ENCODE data around the gene LRRC1. TPM values are rescaled to one million over a fixed set of nuclear protein-coding genes. Genes with fewer than 3 reads are reported as not detected.

Gene LRRC1
- polyA plus RNA-seq, 1 donor (not counting 4 experiments of a cell fraction or from before 2014, with no cell fraction given) = 19.7 TPM

DNA sequence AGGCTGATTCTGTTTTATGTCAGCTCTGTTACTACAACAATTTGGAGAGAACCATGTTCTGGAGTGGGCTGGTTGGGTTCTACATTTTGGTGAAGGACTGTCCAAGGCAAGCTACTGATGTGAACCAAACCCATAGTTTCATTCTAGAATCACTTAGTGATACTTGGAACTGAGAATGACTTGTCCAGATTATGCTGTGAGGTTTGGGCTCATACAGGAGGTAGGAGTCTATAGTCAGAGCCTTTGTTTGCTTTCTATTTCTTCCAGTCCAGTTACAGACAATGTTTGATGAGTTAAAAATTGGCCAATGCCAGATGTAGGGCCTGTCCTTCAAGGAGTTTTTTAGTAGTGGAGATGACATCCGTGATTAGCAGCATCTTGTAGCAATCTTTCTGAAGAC is 97.9 kb downstream of the LRRC1 start:
- FAIRE-seq (peak; percentile 17), DNase-seq (ENCODE audit: low read depth, low spot score) (no peak)
- Histone ChIP-seq H3K4me1 (ENCODE audit: control insufficient read depth, extremely low read depth, insufficient read depth, low read length) (peaks cover 13% of the 10 kb centered on the region), H3K4me3 (ENCODE audit: control insufficient read depth in 2 of 3, extremely low read depth in 1 of 3, insufficient read depth in 2 of 3, low read depth in 1 of 3, low read length in 3 of 3) (no peak overlapping the region), H3K9ac (ENCODE audit: control insufficient read depth, extremely low read depth, insufficient read depth, low read length) (no peak overlapping the region), H3K27ac (ENCODE audit: control insufficient read depth, insufficient read depth, low read length) (no peak overlapping the region), H2AFZ (ENCODE audit: control insufficient read depth, low read length) (no peak overlapping the region), H3K36me3 (ENCODE audit: control insufficient read depth in 2 of 2, extremely low read depth in 1 of 2, insufficient read depth in 2 of 2, low read length in 2 of 2) (peaks cover 0 to 2% of the 10 kb centered on the region in 2 experiments), H4K20me1 (ENCODE audit: control insufficient read depth, extremely low read depth, insufficient read depth, low read length) (no peaks in the 10 kb centered on the region), H3K4me2 (ENCODE audit: control insufficient read depth, extremely low read depth, insufficient read depth, low read depth, low read length) (no peak overlapping the region), H3K9me3 (ENCODE audit: control insufficient read depth, low read depth, low read length) (no peaks in the 10 kb centered on the region), H3K9me1 (ENCODE audit: control insufficient read depth, extremely low read depth, insufficient read depth, low read length) (no peaks in the 10 kb centered on the region), H3K79me2 (ENCODE audit: control insufficient read depth, insufficient read depth, low read length) (peaks cover 2% of the 10 kb centered on the region), H3K27me3 (ENCODE audit: control insufficient read depth, extremely low read depth, insufficient read depth, low read length) (no peaks in the 10 kb centered on the region)
- dilution Hi-C loops (cut with MboI; ENCODE audit: extremely low pct_ligation_motif_present, low sequenced_read_pairs) = no loop called here
- no peak for TF ChIP-seq EZH2 (IDR thresholded peaks at IDR 0.05; ENCODE audit: low read length)
- TF ChIP-seq, protein P1, sequence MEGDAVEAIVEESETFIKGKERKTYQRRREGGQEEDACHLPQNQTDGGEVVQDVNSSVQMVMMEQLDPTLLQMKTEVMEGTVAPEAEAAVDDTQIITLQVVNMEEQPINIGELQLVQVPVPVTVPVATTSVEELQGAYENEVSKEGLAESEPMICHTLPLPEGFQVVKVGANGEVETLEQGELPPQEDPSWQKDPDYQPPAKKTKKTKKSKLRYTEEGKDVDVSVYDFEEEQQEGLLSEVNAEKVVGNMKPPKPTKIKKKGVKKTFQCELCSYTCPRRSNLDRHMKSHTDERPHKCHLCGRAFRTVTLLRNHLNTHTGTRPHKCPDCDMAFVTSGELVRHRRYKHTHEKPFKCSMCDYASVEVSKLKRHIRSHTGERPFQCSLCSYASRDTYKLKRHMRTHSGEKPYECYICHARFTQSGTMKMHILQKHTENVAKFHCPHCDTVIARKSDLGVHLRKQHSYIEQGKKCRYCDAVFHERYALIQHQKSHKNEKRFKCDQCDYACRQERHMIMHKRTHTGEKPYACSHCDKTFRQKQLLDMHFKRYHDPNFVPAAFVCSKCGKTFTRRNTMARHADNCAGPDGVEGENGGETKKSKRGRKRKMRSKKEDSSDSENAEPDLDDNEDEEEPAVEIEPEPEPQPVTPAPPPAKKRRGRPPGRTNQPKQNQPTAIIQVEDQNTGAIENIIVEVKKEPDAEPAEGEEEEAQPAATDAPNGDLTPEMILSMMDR (optimal IDR thresholded peaks at IDR 0.05 in 1 of 3, IDR thresholded peaks at IDR 0.05 in 1 of 3, conservative IDR thresholded peaks at IDR 0.05 in 1 of 3; ENCODE audit: extremely low read depth in 1 of 3, insufficient read depth in 2 of 3, low read length in 3 of 3) = no peak

DNA sequence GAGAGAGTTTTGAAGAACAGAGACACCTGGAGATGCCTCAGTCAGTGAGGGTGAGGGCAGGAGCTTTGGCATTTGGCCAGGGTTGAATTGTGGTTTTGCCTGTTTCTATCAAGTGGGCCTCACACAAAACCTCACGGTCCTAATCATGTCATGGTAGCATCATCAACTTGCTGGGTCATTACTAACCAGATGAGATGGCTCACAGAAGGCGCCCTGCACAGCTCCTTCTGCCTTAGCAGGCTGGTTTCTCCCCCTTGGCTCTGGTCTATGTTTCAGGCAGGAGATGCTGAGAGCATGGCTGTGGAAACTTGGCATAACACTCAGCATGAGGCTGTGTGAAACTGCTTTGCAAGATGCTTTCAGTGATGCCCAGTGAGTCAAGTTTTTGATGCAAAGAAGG is 99.3 kb downstream of the LRRC1 start:
- H3K27me3 ChIP-seq (ENCODE audit: control insufficient read depth, extremely low read depth, insufficient read depth, low read length) = no peaks in the 10 kb centered on the region
- dilution Hi-C loops (cut with MboI; ENCODE audit: extremely low pct_ligation_motif_present, low sequenced_read_pairs) = no loop called here
- H3K9ac ChIP-seq (ENCODE audit: control insufficient read depth, extremely low read depth, insufficient read depth, low read length) = no peak overlapping the region
- no peak overlapping the region for H3K27ac ChIP-seq (ENCODE audit: control insufficient read depth, insufficient read depth, low read length)
- no peaks in the 10 kb centered on the region for H4K20me1 ChIP-seq (ENCODE audit: control insufficient read depth, extremely low read depth, insufficient read depth, low read length)
- peak; percentile 90 for FAIRE-seq
- peaks cover 2% of the 10 kb centered on the region for H3K79me2 ChIP-seq (ENCODE audit: control insufficient read depth, insufficient read depth, low read length)
- H3K4me2 ChIP-seq (ENCODE audit: control insufficient read depth, extremely low read depth, insufficient read depth, low read depth, low read length) = no peak overlapping the region
- H3K36me3 ChIP-seq (ENCODE audit: control insufficient read depth in 2 of 2, extremely low read depth in 1 of 2, insufficient read depth in 2 of 2, low read length in 2 of 2) = peaks cover 3 to 4% of the 10 kb centered on the region in 2 experiments
- DNase-seq (ENCODE audit: low read depth, low spot score) = peak; percentile 25
- H3K4me1 ChIP-seq (ENCODE audit: control insufficient read depth, extremely low read depth, insufficient read depth, low read length) = peaks cover 13% of the 10 kb centered on the region
- no peak overlapping the region for H2AFZ ChIP-seq (ENCODE audit: control insufficient read depth, low read length)
- H3K9me1 ChIP-seq (ENCODE audit: control insufficient read depth, extremely low read depth, insufficient read depth, low read length) = no peaks in the 10 kb centered on the region
- no peak for TF ChIP-seq EZH2 (IDR thresholded peaks at IDR 0.05; ENCODE audit: low read length)
- TF ChIP-seq, protein P1 (optimal IDR thresholded peaks at IDR 0.05 in 1 of 3, IDR thresholded peaks at IDR 0.05 in 1 of 3, conservative IDR thresholded peaks at IDR 0.05 in 1 of 3; ENCODE audit: extremely low read depth in 1 of 3, insufficient read depth in 2 of 3, low read length in 3 of 3) = no peak
- no peaks in the 10 kb centered on the region for H3K9me3 ChIP-seq (ENCODE audit: control insufficient read depth, low read depth, low read length)
- no peak overlapping the region for H3K4me3 ChIP-seq (ENCODE audit: control insufficient read depth in 2 of 3, extremely low read depth in 1 of 3, insufficient read depth in 2 of 3, low read depth in 1 of 3, low read length in 3 of 3)

All from keratinocyte (primary cell).